ENCODE measurements around the gene DRC1. TPM values are rescaled to one million over a fixed set of nuclear protein-coding genes. Genes with fewer than 3 reads are reported as not detected.

The DRC1 gene
- total and polyA plus RNA-seq, 4 donors: 2.5 to 18.4 (median 8.8) TPM

DNA sequence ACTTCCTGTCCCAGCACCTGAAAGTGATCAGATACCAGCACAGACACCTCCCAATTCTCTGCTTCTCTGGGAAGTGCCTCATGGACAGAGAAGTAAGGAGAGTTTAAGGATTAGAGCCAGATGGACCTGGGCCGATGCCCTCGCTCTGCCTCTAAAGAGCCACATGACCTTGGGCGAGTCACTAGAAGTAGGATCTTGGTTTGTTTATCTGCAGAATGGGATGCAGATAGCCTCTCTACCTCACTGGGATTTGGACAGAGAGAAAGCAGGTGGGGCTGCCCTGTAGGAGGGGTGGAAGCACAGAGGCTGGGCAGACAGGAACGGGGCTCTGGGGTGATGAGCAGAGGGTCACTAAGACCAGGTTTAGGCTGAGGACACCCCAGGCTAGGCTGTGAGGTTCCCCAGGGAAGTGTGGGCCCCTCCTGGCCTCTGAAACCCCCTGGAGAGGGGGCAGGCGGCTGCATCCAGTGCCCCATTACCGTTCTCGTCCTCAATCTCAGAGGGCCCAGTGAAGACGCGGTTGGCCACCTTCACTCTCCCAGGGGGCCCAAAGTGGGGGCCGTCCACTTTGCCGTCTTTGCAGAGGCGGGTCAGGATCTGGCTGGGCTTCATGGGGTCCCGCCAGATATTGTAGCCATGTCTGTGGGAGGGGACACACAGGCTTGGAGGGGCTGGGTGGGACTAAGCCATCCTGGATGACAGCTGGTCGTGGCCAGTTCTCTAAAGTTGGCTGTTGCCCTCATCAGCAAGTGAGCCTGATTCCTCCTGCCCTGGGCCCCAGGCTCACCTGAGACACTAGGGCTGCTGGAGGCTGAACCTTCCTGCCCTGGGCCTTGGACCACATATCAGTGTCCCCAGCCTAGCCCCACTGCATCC, 62.9 kb downstream of the DRC1 start:
- H3K4me1 ChIP-seq (ENCODE audit: control insufficient read depth in 5 of 5, insufficient read depth in 5 of 5, low read length in 5 of 5): peaks cover 0 to 2% (median 0%) of the 10 kb centered on the region in 5 donors
- ATAC-seq (ENCODE audit: insufficient read depth, low FRiP score): no peak
- H3K27me3 ChIP-seq (ENCODE audit: control insufficient read depth in 3 of 3, insufficient read depth in 3 of 3, low read length in 2 of 3): no peaks in the 10 kb centered on the region
- H3K27ac ChIP-seq (ENCODE audit: low read depth in 1 of 2, low read length in 1 of 2): no peak overlapping the region
- 90% methylated on average over 14 of the region's 14 CpGs for WGBS, 2 donors
- no peak overlapping the region for H3K4me3 ChIP-seq
- peaks cover 0 to 2% (median 0%) of the 10 kb centered on the region in 4 donors for H3K9me3 ChIP-seq (ENCODE audit: control insufficient read depth in 4 of 4, insufficient read depth in 3 of 4, low read length in 3 of 4)
- no peak overlapping the region for H3K9ac ChIP-seq (ENCODE audit: insufficient read depth in 1 of 2, low read length in 2 of 2)
- no peaks in the 10 kb centered on the region for H3K36me3 ChIP-seq (ENCODE audit: control insufficient read depth in 4 of 4, insufficient read depth in 4 of 4, low read length in 4 of 4)
- no peak for TF ChIP-seq CTCF (IDR thresholded peaks at IDR 0.05; ENCODE audit: control extremely low read depth, extremely low read depth)
- peak in 1 of 3 donors; percentile 8 for DNase-seq

- ATAC-seq (ENCODE audit: insufficient read depth, low FRiP score): no peak
- no peak overlapping the region for H3K4me3 ChIP-seq
- peaks cover 0 to 2% (median 0%) of the 10 kb centered on the region in 5 donors for H3K4me1 ChIP-seq (ENCODE audit: control insufficient read depth in 5 of 5, insufficient read depth in 5 of 5, low read length in 5 of 5)
- TF ChIP-seq CTCF (IDR thresholded peaks at IDR 0.05; ENCODE audit: control extremely low read depth, extremely low read depth): no peak
- H3K9me3 ChIP-seq (ENCODE audit: control insufficient read depth in 4 of 4, insufficient read depth in 3 of 4, low read length in 3 of 4): peaks cover 0 to 4% (median 0%) of the 10 kb centered on the region in 4 donors
- H3K9ac ChIP-seq (ENCODE audit: insufficient read depth in 1 of 2, low read length in 2 of 2): no peak overlapping the region
- WGBS, 2 donors: 89 to 93% methylated on average over 11 of the region's 11 CpGs
- no peaks in the 10 kb centered on the region for H3K36me3 ChIP-seq (ENCODE audit: control insufficient read depth in 4 of 4, insufficient read depth in 4 of 4, low read length in 4 of 4)
- DNase-seq: peak in 1 of 3 donors; percentile 4
- H3K27me3 ChIP-seq (ENCODE audit: control insufficient read depth in 3 of 3, insufficient read depth in 3 of 3, low read length in 2 of 3): no peaks in the 10 kb centered on the region
- no peak overlapping the region for H3K27ac ChIP-seq (ENCODE audit: low read depth in 1 of 2, low read length in 1 of 2)
Measured at GRCh38 chr2:26465266-26465925, 63.7 kb downstream of the DRC1 start.

- DNase-seq (no peak), ATAC-seq (ENCODE audit: insufficient read depth, low FRiP score) (no peak)
- no peak for TF ChIP-seq CTCF (IDR thresholded peaks at IDR 0.05; ENCODE audit: control extremely low read depth, extremely low read depth)
Measured at GRCh38 chr2:26465981-26466471, 64.3 kb downstream of the DRC1 start.

More at GRCh38 chr2:26465981-26466471, 64.3 kb downstream of the DRC1 start:
- Histone ChIP-seq H3K36me3 (ENCODE audit: control insufficient read depth in 4 of 4, insufficient read depth in 4 of 4, low read length in 4 of 4) (no peaks in the 10 kb centered on the region), H3K4me1 (ENCODE audit: control insufficient read depth in 5 of 5, insufficient read depth in 5 of 5, low read length in 5 of 5) (peaks cover 0 to 2% (median 0%) of the 10 kb centered on the region in 5 donors), H3K27me3 (ENCODE audit: control insufficient read depth in 3 of 3, insufficient read depth in 3 of 3, low read length in 2 of 3) (no peaks in the 10 kb centered on the region), H3K27ac (ENCODE audit: low read depth in 1 of 2, low read length in 1 of 2) (no peak overlapping the region), H3K9ac (ENCODE audit: insufficient read depth in 1 of 2, low read length in 2 of 2) (no peak overlapping the region), H3K4me3 (no peak overlapping the region), H3K9me3 (ENCODE audit: control insufficient read depth in 4 of 4, insufficient read depth in 3 of 4, low read length in 3 of 4) (peaks cover 0 to 4% (median 0%) of the 10 kb centered on the region in 4 donors)
- 90% methylated on average over 10 of the region's 10 CpGs for WGBS, 2 donors
